ENCODE data around the gene SFSWAP. TPM values are rescaled to one million over a fixed set of nuclear protein-coding genes. Genes with fewer than 3 reads are reported as not detected.

Gene SFSWAP
- total and polyA plus RNA-seq, 2 of the 13 experiments (the other 11 are each of a cell fraction or from before 2014, with no cell fraction given): 17.1 to 27.7 TPM

- BruUV-seq (replicated peaks): no TSS peak
- Histone ChIP-seq H3K79me2 (ENCODE audit: insufficient read depth, low read length) (no peaks in the 10 kb centered on the region), H3K9ac (ENCODE audit: insufficient read depth, low read depth, low read length) (no peak overlapping the region), H3K9me3 (ENCODE audit: low read length) (no peaks in the 10 kb centered on the region), H3K27ac (ENCODE audit: extremely low read length, insufficient read depth, low read length) (no peak overlapping the region), H3K27me3 (ENCODE audit: control insufficient read depth in 1 of 2, insufficient read depth in 2 of 2, low read length in 2 of 2) (no peaks in the 10 kb centered on the region), H4K20me1 (ENCODE audit: insufficient read depth, low read length) (no peaks in the 10 kb centered on the region), H3K36me3 (replicated peaks in 1 of 2; ENCODE audit: control insufficient read depth in 1 of 2, insufficient read depth in 2 of 2, low read length in 2 of 2) (peaks cover 17 to 30% of the 10 kb centered on the region in 2 experiments; a peak in 4 of 5 replicates), H3K4me3 (replicated peaks in 1 of 3; ENCODE audit: insufficient read depth in 1 of 3, low read depth in 2 of 3, low read length in 3 of 3) (no peak overlapping the region), H3K4me2 (ENCODE audit: low read depth, low read length) (no peak overlapping the region), H2AFZ (ENCODE audit: low read length) (no peak overlapping the region), H3K4me1 (ENCODE audit: insufficient read depth, low read length) (no peaks in the 10 kb centered on the region)
- in situ Hi-C loops (cut with HindIII; ENCODE audit: extremely low pct_ligation_motif_present, low pct_unique_long_range_greater_than_20kb): no loop called here
- ChIA-PET CTCF (ENCODE audit: low intra/inter-chr PET ratio, low total read pairs) (no interaction called here), POLR2A (no interaction called here)
- 95% methylated on average over 21 of the region's 28 CpGs for WGBS (ENCODE audit: low lambda C conversion rate)
- DNase-seq (ENCODE audit: low spot score) (no peak), ATAC-seq (peak; percentile 25), FAIRE-seq (no peak)
- intact Hi-C loops (cut with micrococcal nuclease; ENCODE audit: unreplicated experiment): no loop called here
- TF ChIP-seq PLRG1 (conservative IDR thresholded peaks at IDR 0.05) (no peak), TRAFD1 (CRISPR knock-in tag; IDR thresholded peaks at IDR 0.05; ENCODE audit: borderline replicate concordance) (no peak), HOXA9 (CRISPR knock-in tag; IDR thresholded peaks at IDR 0.05; ENCODE audit: borderline replicate concordance) (no peak), PHF8 (CRISPR knock-in tag; IDR thresholded peaks at IDR 0.05) (no peak), RELA (CRISPR knock-in tag; IDR thresholded peaks at IDR 0.05) (no peak), PRDM15 (CRISPR knock-in tag; IDR thresholded peaks at IDR 0.05) (no peak), ZNF225 (CRISPR knock-in tag; IDR thresholded peaks at IDR 0.05) (no peak), MED13 (CRISPR knock-in tag; IDR thresholded peaks at IDR 0.05) (no peak), MBD4 (IDR thresholded peaks at IDR 0.05; ENCODE audit: borderline replicate concordance, low read length) (no peak), PITX1 (CRISPR knock-in tag; IDR thresholded peaks at IDR 0.05) (no peak), HNF4A (CRISPR knock-in tag; IDR thresholded peaks at IDR 0.05) (no peak), AGO2 (optimal IDR thresholded peaks at IDR 0.05; ENCODE audit: low read depth, low read length) (peak; percentile 72), FOXO4 (CRISPR knock-in tag; conservative IDR thresholded peaks at IDR 0.05) (no peak), ZNF776 (CRISPR knock-in tag; IDR thresholded peaks at IDR 0.05) (no peak), TOPORS (CRISPR knock-in tag; IDR thresholded peaks at IDR 0.05) (no peak), STAG1 (CRISPR knock-in tag; IDR thresholded peaks at IDR 0.05) (peak; percentile 43; the same call in 1 of the 2 replicates)
- TF ChIP-seq, protein P1, sequence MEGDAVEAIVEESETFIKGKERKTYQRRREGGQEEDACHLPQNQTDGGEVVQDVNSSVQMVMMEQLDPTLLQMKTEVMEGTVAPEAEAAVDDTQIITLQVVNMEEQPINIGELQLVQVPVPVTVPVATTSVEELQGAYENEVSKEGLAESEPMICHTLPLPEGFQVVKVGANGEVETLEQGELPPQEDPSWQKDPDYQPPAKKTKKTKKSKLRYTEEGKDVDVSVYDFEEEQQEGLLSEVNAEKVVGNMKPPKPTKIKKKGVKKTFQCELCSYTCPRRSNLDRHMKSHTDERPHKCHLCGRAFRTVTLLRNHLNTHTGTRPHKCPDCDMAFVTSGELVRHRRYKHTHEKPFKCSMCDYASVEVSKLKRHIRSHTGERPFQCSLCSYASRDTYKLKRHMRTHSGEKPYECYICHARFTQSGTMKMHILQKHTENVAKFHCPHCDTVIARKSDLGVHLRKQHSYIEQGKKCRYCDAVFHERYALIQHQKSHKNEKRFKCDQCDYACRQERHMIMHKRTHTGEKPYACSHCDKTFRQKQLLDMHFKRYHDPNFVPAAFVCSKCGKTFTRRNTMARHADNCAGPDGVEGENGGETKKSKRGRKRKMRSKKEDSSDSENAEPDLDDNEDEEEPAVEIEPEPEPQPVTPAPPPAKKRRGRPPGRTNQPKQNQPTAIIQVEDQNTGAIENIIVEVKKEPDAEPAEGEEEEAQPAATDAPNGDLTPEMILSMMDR (CRISPR knock-in tag; IDR thresholded peaks at IDR 0.05): peak; percentile 33; the same call in 1 of the 2 replicates
Observed at GRCh38 chr12:131796754-131797587, 86.1 kb downstream of the SFSWAP start.
